ENCODE data around the gene SNX3.

Gene SNX3

DNA sequence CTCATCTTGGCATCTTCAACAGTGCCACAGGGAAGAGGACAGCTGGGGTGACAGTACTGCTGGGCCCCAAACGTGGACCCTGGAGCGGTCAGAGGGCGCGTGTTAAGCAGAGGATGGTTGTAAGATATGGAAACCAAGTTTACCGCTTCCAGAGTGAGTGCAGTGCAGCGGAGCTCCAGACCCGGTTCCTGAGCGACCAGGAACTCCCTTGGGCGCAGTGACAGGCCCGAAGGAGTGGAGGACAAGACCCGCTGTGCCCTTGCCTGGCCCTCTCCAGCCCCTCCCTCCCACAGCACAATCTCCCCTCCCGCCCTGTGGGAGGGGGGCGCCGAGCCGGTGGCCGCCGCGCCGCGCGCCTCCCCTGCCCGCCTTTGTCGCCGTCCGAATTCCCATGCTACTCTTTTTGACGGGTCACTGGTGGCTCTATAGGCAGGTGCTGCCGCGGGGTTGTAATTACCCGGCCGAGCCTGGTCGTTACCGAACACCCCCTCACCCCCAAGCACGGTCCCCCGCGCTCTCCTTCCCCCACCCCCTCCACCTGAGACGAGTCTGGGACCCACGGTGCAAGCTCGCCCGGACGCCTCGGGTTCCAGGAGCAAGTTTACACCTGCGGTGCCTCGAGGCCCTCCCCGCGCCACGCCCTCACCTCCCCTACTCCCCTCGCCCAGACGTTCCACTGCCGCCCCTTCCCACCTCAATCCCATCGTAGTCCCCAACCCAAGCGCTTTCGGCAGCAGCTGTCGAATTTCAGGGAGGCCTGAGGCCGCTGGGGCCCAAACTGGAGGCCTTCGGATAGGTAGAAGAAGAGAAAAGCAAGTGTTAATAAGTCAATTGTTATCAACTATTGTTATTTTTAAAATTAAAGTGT lies 91.1 kb downstream of the SNX3 start:
- DNase-seq, result no peak

DNA sequence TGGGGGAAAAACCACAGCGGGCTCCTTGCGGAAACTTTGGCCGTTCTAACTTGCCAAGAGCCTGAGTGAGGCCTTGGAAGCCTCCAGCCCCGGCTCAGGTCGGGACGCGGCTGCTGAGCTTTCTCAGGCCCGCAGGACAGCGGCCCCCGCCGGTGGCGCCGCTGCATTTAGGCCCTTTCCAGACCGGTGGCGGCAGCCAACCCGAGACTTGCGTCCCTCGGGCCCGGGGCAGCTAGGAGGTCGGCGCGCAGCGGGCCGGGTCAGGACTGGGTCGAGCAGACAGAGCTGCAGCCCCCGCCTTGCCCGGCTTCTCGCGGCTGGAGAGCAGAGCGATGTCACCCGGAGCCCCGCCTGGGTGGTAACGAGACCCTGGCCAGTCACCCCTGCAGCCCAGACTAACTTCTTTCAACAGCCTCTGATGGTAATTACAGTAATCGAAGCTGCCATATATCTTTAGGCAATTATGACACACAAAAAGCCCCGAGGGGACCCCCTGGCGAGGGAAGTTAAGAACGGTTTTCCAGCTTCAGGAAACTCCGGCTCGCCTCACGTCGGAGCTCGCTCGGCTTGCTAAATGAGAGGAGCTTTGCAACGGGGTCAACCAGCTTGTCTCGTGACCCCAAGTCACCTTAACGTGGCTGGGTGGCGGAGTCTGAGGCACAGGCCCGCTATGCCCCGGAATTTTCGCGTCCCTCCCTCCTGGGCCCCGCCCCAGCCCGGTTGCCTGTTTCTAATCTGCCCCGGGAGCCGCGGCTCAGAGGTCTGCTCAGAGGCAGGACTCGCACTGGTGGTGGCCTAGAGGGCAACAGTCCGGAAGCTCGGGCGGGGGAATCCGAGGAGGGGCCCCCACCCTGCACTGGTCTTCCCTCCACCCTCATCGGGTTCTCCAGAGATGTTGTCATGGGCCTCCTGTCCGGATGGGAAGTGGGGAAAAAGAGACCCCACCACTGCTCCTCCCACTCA lies 92.1 kb downstream of the SNX3 start:
- DNase-seq, result no peak

DNA sequence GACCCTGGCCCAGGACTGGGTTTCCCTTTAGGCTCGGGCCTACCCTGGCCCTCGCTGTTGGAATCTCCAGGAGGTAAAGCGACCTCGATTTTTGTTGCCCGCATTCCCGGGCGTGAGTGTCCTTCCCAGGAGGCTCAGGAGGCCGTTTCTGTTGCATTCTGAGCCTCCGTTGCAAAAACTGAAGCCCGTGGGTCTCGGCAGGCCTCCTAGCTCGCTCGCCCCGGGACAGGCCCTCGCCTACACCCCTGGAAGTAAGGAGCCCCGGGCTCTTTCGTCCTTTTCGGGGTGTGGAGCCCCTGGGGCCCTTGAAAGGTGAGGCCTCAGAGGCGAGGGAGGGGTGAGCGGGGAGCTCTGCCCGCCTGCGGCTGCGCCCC lies 92.8 kb downstream of the SNX3 start:
- DNase-seq, result no peak

DNA sequence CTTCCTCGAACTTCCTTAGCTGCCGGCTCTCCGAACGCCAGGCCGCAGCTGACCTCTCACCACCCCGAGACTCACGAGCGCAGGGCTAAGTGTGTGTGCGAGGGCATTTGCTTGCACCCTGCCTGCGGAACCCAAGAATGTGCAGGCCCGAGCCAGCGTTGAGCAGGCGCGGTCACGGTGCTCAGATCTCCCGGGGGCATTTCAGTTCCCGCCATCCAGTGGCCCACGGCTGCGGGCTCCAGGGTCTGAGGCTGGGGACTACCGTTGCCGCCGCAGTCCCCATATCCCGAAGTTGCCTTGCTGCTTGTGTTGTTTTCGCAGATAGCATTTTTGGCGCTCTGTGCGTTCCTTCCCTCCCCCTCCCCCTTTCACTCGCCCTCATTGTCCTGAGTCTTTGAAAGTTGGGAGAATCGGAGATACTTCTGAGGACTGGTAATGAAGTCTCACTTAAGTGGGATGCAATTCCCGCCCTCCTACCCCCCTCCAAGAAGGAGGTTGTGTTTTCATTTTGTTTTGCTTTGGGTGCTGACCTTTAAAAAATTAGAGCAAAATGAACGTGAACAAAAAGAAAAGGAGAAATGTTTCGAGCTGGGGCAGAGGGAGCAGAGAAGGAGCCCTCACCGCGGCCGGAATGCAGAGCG lies 93.3 kb downstream of the SNX3 start:
- DNase-seq, result no peak

DNA sequence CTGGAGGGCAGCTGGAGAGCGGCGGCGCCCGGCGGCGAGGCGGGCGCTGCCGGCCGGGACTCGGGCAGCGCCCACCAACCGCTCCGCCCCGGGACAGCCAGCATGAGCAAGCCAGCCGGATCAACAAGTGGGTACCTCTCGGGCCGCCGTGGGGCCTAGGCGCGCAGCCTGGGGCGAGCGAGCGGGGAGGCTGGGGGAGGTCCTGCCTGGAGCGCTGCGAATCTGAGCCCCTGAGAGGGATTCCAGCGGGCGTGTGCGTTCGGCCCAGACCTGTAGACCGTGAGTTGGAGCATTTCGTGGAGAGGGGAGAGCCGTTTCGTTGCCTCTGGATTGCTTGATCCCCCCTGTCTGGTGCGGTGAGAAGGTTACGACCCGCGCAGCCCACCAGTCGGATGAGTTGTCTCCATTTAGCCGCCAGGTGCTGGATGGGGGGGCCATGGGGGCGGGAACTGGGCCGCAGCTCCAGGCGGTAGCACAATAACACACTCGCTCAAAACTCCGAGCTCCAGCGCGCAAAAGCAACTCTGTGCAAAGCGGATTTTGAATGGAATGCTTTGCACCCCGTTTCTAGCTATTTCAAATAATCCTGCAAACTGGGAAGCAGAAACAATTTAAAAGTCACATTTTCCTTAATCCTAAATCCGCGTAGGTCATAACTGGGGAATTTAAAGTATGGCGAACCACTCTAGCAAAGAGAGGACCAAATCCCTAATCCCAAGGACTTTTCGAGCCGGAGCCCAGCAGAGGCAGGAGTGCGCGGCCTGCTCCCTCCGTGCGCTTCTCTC lies 94.0 kb downstream of the SNX3 start:
- no peak for DNase-seq

DNA sequence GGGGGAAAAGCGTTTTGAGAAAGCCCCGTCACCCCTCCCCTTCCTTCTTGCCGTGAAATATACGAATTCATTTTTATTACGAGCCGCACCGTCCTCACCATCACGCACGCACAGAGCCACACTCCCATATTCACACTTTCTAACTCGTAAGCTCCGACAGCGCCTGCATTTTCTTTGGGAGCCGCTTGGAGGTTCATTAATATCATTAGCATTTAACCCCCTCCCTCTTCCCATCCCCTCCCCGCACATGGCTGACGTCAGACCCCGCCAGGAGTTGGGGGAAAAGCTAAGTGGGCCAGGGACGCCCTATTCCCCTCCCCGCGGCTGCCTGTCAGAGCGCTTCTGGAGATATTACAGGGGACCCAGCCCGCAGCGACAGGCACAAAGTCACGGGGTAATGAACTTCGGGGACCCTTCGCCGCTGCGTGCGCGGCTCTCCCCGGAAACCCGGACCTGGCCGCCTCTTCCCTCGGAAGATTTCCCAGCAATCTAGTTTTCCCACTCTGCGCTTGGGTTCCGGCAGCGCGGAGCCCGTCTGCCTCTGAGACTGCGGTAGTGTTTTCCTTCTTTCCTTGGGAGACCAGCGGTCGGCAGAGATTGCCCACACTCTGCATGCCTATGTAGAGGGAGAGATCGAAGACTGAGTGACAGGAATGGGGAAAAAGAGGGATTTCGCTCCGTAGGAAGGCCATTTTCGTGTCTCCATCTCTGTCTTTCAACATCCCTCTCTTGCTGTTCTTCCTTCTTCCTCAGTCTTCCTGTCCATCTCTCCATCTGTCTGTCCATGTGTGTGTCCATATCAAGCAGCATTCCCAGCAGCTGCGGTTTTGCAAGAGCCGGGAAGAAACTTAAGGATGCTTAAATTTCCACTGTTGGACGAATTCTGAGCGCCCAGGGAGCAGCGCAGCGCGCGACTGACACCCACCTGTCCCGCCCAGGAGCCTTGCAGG lies 94.9 kb downstream of the SNX3 start, which contains the start of gene NR2E1:
TSS of gene NR2E1 (plus strand) at position 309 of the 950 bp plus-strand sequence. CDS start 744 bp downstream, outside the sequence.
- peak in 1 of 2 donors; percentile 40 for DNase-seq

DNA sequence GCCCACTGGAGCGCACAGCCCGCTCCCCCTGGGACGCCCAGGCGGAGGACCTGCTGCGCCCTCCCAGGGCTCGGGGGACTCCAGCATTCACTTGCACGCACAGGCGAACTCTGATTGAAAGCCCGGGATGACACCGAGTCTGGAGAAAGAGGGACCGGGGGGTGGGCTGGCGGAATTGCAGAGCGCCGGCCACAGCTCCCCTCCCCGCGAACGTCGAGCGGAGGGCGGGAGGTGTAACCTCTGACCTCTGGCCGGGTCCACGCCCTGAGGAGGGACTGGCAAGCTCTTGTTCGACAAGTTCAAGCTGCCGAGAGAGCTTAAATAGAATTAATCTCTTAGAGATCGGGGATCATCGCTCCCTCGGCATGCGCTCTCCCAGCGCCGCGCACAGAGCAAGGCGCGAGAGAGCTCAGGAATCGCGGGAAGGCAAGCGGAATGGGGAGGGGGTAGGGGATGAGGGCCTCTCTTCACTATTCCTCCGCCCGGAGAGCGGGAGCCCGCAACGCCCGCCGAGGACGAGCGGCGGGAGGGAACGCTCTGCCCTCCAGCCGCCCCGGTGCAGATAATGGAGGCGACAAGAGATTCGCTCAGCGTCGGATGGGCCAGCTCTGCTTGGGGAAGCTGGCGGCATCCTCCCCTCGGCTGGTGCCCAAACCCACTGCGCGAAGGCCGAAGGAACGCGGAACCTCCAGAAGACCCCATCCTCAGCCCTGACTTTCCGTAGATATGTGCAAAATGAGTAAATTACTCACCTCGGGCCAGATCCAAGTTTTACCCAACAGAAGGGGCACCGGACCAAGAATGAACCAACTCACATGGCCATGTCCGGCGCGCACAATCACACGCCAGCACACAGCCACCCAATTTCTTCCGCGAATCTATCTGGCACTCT lies 95.8 kb downstream of the SNX3 start:
- DNase-seq, result no peak

DNA sequence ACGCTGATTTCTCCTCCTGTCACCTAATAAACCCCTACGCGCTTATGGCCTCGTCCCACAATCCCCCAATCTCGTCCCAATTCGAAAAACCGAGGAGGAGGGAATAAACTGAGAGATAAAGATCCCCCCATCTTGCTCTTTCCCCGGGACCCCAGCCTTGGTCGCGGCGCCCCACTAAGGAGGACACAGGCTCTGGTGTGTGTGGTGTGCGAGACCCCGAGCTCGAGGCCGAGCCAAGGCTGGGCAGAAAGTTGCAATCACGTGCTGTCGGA lies 96.4 kb downstream of the SNX3 start:
- DNase-seq, result no peak

DNA sequence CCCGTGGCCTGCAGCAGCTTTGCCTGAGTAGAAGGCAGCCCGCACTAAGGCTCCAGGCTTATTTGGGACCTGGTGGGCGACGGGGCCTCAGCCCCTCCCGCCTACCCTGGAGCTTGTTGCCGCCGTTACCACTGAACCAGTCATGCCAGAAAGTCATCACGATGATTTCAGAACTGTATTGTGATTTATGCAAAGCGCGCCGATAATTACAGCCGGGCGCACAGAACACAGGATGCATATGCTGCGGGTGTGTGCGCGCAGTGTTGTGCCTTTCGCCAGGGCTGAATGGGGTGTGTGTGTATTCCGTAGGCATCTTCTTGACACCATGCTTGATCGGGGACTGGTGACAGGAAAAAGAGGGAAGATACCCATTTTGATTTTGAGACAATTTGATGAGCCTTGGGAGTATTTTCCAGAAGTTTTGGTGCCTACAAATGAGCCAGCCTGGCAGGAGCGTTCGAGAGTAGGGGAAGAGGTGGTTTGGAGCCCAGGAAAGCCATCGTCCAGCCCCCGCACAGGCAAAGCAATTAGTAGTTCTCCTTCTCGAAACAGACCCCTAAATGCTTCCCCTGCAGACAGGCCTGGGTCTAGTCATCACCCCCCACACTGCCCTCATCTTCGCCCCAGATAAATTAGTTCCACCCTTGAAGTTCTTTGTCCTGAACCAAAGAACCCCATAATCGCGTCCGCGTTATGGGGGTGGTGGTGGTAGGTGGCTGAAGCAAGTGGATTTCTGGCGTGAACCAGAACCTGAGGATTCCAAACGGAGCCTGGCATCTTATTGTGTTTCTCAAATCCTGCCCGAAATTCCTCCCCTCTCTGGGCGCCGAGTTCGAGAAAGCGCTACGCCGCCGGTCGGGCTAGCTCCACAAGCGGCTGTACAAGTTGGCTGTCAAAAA lies 96.9 kb downstream of the SNX3 start:
- no peak for DNase-seq

DNA sequence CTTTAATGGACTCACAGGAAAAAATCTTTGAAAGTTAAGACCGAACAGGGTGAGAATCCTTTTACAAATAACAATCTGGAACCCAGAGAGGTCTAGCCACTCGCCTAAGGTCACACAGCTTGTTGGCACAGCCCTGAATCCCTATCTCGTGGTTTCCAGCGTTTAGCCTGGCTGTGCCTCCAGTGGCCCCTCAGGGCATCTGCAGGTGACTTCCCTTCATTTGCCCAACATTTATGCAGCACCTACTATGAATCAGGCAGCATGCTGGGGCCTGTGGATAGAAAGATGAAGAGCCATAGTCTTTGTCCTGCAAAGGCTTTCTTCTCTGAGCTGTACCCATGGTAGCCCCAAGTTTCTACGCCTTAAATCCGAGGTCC lies 97.6 kb downstream of the SNX3 start:
- DNase-seq, result no peak

DNA sequence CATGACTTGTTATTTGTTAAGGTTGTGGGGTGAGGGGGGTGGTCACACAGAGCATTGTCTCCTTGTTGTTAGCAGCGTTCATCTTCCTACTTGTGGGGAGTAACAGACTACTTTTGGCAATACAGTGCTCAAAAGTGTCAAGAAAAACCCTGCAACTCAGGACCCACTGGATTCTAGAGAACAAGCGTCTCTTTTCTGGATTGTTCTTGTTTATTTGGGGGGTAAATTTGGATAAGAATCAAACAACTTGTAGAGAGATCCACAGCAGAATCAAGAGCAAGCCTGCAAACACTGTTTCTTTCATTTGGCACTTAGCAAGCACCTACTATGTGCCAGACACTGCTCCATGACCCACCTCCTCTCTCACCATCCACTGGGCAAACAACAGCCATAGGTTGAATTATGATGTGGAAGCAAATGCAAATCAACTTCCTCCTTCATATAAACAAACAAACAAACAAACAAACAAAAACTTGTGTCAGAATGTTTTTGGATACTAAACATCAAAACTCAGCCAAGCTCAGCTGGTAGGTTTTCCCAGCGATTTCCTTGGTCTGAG lies 99.0 kb downstream of the SNX3 start:
- DNase-seq, result no peak
